NCI-H2171 (cell line): ENCODE results near the gene SYT1.
A peak's percentile ranks its signal among the peaks of the same experiment; 100 is the strongest.
"Not testable (repeated sequence)": the region's sequence is repeated elsewhere in the genome, so short reads cannot be mapped to it uniquely, and the experiment has no call there.

ENCODE experiments used
- DNase-seq: peaks from one replicate; lab custom pipeline; 2025; lab: John Stamatoyannopoulos, UW

The SYT1 gene

DNA sequence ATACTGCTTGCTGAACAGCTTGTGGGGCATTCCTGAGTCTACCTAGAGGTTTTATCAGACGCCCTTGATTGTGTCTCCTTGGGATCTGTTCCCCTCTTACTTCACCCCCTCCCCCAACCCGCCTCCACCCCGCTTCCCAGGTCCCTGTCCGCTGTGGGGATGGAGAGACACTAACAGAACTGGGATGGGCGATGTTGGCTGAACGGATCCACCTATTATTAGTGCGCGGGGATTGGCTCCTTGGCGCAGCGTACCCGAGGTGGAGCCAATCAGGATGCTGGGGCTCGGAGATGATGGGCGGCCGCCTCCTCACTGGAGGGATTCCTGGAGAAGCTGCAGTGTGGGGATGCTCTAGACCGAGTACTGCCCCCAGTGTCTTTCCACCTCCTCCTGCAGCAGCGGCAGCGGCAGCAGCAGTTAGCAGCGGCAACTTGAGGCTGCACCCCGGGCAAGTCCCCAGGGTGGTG lies at the start of gene SYT1:
Gene SYT1 (plus strand): TSS at position 372 of the 467 bp plus-strand sequence.
- DNase-seq = peak; percentile 96

DNA sequence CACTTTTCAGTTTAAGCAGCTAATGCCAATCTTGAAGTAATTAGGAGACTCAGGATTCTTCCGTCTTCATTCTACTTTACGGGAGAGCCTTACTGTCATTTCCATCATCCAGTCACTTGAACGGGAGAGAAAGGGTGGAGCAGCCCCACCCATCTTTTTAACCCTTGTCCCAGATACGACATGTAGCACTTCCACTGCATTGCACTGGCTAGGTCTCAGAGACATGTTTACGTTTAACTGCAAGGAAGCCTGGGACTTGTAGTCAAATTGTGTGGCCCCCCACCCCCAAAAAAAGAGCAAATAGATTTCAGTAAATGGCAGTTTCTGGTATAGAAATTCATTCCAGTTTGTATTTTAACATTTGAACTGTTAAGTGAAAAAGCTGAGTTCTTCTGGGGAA lies 46.1 kb upstream of the SYT1 start:
- no peak for DNase-seq

DNA sequence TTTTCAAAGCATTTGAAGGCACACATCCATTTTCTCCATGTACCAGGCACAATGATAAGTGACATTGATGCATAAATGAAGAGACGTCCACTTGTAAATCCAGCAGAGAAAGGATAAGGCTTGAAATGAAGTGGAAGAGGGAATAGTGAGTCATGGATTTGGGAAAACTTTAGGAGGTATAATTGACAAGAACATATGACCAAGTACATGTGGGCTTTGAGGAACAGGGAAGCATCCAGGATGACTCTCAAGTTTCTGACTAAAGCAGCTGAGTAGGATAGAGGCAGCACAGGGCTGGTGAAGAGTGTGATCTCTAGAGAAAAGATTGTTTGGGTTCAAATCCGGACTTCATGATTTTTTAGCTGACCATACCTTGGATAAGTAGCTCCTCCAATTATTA lies 43.6 kb upstream of the SYT1 start:
- DNase-seq = no peak

DNA sequence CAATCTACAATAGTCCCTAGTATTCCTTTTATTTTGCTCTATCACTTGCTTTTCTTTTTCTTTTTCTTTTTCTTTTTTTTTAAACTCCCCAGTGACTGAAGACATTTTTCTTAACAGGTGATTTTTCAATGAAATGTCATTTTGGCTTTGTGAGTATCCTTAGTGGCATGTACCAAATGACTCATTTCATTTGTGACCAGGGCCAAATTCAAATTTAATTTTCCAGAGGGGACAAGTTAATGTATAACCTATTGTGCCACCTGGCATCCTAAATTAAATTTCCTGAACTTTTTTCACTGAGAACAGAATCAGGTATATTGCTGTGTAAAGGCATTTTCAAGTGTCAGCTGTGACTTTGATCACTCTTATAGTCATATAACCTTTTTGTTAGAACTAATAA lies 39.7 kb upstream of the SYT1 start:
- no peak for DNase-seq

DNA sequence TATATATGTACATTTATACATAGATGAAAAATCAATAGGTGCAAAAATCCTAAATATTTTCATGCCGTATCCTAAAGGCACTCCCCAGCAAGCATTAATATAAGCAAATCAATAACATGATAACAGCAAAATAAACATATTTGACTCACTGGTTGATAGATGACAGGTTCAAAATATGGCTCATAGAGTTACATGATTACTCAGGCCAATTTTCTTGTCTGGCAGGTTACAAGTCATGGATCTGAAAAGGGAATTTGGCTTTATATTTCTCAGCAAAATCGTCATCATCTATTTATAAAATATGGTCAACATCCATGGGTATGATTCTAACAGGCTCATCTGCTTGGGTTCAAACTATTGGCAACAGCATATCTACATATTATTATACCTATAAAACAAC lies 34.9 kb upstream of the SYT1 start:
- no peak for DNase-seq

DNA sequence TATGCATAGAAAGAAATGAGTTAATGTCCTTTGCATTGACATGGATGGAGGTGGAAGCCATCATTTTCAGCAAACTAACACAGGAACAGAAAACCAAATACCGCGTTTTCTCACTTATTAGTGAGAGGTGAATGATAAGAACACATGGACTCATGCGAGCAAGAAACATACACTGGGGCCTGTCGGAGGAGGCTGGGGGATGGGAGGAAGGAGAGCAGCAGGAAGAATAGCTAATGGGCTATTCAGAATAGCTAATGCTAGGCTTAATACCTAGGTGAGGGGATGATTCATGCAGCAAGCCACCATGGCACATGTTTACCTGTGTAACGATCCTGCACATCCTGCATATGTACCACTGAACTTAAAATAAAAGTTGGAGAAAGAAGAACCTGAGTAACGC lies 29.1 kb upstream of the SYT1 start:
- no peak for DNase-seq

DNA sequence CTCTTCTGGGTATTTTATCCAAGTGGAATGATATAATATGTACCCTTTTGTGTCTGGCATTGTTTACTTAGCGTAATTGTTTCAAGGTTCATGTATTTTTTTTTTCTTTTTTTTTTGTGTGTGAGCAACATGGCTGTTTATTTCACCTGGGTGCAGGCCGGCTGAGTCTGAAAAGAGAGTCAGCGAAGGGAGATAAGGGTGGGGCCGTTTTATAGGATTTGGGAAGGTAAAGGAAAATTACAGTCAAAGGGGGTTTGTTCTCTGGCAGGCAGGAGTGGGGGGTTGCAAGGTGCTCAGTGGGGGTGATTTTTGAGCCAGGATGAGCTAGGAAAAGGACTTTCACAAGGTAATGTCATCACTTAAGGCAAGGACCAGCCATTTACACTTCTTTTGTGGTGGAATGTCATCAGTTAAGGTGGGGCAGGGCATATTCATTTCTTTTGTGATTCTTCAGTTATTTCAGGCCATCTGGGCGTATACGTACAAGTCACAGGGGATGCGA lies 24.0 kb upstream of the SYT1 start:
- not testable (repeated sequence) for DNase-seq

DNA sequence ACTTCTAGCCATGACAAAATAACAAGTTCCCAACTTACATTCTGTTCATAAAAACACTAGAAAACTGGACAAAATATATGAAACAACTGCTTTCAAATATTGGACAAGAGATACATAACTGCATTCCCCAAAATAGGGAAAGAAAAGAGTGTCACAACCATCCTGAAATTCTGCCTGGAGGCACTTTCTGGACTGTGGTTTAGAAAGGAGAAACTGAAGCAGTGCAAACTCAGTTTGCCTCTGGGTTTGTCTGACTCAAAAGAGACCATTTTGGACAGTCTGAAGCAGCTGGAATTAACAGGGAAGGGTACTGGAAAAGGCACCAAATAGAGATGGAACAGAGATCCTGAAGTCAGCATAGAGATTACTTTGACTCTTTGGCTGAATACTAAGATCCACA lies 11.3 kb upstream of the SYT1 start:
- DNase-seq = no peak

DNA sequence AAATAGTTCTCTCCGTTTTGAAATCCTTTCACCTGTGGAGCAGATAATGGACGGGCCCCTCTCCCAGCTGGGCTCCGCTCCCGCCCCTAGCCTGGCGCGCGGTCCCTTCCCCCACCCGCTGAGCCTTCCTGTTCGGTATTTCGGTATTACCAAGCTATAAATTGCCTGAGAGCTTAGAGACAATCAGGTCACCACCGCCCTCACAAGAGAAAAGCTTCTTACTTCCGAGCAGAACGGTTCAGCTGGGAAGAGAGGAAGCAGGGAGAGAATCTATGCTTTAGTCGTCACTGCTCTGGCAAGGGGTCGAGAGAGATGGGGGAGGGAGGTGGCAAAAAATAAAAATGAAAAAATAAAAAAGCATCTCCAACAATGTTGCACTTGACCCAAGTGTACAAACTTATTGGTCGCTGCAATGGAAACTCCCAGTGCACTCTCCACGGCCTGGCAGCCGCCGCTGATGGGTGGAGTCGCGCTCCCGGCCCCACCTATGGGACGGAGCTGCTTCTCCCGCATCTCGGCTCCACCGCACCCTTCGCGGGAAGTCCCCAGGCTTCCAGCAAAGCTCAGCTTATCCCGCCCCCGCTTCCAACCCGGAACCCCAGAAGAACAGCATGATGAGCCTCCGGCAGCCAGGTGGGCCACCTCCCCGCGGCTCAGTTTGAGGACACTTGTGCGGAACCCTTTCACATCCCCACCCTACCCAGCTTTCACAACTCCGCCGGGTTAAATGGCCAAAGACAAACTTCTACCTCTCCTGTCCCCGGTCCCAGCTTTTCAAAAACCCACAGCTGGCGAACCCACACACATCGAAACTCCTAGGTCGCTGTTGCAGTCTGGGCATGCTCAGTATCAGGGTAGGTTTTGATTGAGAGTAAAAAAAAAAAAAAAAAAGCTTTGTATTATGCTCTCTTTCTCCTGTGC lies 832 bp upstream of the SYT1 start:
- peak; percentile 79 for DNase-seq

DNA sequence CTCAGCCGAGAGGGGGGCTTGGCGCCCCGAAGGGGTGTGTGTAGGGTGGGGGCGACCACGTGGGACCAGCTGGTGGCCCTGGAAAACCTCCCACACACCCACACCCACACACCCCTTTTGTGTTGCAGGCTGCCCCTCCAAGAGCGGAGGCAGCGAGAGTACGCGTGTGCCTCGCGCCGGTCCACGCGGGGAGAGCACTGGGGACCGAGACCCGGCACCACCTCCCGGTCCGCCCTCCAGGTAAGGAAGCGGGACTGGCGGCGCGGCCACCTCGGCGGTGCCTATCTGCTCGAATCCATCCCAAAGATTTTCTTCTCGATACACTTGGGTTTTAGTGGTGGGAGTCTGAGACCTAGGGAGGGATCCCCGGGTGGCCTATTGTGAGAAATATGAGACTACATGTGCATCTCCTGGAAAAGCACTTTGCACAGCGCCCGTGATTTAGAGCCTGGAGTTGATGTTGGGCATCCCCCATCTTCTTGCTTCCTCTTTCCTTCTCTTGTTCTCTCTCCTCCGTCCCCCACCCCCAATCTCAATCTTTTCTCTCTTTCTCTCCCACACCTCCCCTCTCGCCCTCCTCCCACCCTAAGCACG lies 393 bp downstream of the SYT1 start:
- no peak for DNase-seq

DNA sequence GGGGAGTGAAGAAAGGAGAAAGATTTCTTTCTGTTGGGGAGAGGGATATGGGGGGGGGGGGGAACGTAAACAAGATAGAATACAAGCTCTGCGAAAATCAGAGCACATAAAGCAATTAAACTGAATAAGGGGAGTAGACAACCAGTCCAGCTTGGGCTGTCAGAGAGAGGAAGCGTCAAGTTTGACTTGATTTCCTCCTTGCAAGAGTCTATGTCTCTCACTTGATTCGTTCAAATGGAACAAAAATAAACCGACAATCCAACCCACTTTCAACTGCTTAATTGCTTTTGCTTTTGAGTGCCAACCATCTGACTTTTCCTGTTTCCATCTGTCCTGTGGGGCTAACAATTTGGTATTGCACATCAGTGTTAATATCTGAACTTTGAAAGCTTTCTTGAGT lies 942 bp downstream of the SYT1 start:
- no peak for DNase-seq

DNA sequence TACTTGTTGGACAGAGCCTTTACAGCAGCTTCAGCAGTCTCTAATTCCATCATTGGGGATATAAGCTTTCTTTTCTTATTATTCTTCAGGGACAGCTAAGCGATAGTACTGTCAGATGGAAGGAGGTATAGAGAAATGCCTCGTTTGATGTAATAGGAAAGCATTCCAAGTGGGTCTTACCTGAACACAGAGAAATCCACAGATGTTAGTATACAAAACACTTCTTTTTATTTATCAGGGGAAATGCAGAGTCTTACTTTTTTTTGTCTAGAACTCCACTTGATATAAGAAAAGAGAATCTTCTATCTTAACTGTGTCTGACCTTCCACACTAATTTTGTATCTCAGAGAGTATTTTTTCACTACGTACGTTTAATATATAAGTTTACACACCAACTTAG lies 1.9 kb downstream of the SYT1 start:
- no peak for DNase-seq

DNA sequence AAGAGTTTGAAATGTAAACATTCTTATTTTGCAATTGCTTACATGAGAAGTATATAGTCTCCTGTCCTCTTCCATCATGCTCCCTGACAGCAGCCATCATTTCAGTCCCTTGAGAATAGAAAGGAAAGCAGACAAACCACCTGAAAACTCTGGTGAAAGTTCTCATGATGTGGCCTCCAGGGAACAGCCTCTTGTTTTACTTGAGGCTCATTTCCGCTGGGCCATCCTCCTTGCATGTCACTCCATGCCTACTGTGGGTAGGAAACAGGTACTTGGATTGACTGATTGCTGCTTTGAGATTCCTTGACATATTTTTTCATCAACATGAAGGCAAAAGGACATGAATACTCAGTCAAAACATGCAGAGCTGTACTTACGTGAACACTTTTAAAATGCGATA lies 6.0 kb downstream of the SYT1 start:
- no peak for DNase-seq

DNA sequence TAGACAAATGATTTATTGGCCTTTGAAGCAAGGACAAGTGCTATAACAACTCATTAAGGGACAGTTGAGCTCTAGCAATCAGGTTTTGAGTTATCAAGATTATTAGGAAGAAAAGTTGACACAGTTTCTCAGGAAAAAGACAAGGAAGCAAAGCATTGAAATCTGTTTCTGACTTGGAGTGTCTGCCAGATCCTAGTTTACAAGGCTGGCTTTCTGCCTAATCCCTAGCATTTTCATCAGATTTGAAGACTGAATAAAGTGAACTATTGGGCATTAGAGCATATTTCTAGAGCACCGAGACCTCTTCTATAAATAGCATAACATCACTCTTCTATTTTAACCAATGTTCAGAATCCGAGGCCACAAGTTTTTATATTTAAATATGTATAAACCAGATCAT lies 7.0 kb downstream of the SYT1 start:
- DNase-seq = no peak

DNA sequence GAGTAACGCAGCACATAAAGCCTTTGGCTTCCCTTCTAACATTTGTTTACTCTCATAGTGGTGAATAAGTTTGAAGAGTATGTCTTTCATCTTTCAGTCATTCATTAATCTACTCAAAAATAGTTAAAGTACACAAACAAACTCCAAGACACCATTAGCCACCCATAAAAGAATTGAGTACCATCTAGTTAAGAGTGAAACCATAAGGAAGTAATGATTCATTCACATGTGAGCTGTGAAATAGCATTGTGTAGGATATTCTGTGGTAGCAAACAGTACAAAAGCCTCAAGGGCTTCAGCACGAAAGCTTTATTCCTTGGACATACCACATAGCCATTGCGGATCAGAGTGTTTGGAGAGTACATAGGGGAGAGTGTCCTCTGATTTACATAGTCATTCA lies 13.9 kb downstream of the SYT1 start:
- DNase-seq = no peak

DNA sequence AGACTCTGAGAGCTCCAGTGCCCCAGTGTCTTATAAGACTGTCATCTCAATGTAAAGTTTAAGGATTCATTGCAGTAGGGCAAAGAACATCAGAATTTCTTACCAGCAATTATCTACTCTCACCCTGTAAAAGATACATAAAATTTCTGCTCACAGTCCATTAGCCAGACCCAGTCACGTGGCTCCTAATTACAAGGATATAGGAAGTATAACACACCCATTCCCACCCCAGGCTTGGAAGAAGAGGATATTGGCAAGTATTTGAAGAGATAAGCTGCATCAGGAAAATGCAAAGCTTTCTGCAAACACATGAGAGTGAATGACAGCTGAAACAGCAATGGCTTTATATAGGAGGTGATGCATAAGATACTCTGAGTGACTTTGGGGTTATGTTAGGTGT lies 14.3 kb downstream of the SYT1 start:
- DNase-seq = no peak

DNA sequence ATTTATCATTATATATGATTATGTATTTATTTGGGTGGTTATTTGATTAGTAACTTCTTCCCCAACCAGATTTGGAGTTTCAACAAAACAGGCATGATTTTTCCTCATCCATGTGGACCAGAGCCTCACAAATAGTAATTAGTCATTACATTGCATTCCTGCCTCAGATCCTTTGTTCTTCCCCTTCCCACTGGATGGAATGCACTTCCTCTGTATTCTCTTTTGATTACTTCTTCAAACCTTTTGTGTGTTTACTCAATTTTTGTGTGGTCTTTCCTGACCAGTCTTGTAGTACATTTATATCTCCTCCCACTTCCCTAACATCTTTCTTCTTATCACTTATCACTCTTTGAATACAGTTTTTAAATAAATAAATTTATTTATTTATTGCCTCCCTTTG lies 15.5 kb downstream of the SYT1 start:
- no peak for DNase-seq

DNA sequence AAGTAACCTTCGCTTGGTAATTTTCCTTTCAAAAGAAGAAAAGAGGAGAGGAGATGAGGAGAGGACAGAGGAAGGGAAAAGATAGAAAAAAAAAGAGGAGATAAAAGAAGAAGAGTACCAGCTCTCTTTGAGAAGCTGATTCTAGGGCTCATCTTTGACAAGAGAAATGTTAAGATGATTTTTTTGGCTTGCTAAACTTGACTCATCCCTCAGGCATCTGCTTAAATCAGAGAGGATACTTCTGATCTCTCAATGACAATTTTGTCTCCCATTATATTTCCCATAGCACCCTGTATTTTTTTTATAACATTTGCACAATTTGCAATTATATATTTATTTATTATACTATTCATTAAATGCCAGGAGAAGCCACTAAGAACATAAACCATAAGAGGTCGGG lies 17.1 kb downstream of the SYT1 start:
- no peak for DNase-seq

DNA sequence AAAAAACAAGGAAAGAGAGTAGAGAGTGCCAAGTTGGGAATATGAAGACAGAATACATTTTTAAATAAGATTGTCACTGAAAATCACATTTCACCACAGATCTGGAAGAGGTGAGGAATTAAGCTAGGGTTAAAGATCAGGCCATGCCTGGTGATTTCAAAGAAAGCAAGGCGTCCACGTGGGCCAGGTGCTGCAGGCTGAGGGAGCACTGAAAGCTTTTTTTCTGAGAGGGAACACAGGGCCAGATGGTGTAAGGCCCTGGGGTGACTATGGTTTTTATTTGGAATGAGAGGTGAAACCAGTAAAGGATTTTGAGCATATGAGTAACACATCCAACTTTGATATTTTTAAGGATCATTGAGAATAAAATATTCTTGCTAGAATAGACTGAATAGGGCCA lies 20.9 kb downstream of the SYT1 start:
- peak; percentile 77 for DNase-seq

DNA sequence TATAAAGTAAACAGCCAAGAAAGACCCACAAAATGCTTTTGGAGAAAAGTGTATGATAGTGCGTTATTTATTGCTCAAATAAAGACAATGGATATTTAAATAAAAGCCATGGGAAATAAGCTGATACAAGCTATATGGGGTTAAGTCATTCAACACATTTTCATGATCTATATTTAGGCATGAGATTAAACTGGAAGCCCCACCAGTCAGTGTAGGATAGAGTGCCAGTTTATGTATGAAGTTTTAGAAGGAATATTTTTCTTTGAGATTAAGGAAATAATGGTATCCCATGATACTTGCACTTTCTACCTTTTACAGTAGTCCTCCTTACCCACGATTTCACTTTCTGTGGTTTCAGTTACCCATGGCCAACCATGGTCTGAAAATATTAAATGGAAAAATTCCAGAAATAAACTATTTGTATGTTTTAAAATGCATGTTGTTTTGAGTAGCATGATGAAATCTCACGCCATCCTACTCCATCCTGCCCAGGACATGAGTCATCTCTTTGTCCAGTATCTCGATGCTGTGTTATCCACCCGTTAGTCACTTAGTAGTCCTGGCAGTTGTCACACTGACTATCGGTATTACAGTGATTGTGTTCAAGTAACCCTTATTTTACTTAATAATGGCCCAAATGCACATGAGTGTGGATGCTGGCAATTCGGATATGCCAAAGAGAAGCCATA lies 22.3 kb downstream of the SYT1 start:
- no peak for DNase-seq

DNA sequence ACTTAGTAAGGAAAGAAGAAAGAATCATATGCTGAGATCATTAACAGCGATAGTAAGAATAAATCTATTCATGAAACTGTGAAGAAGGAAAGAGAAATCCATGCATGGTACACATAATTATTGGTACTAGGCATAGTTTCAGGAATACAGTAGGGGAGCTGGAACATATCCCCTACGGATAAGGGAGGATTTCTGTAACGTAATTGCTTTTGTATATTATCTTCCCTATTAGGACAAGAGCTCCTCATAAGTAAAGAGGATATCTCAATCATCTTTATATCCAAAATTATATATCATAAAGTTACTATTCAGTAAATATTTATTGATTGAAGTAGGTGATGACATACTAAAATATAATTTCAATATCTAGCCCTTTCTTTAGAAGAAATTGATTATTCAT lies 22.9 kb downstream of the SYT1 start:
- no peak for DNase-seq

DNA sequence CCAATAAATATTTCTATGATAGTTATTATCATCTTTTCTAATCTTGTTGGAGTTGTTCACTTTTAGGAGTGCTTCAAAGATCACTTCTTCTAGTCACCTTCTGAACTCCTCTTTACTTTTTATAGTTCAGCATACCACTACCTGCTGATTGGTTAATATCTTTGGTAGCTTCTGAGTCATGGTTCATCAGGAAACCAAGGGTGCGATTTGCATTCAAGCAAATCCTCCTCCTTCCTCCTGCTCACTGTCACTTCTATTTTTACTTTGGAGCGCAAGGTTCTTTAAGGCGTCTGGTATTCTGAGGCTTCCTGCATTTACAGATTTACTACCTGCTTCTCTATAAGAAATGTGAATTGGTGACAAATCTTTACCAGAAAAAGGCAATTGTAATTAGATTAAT lies 24.0 kb downstream of the SYT1 start:
- no peak for DNase-seq
